NCI-H146 treated with DMSO at 0.1 percent for 48 hours (cell line): Measurements from ENCODE around the gene PPP2R2C.

Experiments
- DNase-seq: peaks from one replicate; lab custom pipeline; 2025; ENCODE audit not compliant: unreplicated experiment; lab: John Stamatoyannopoulos, UW

The PPP2R2C gene

GRCh38 chr4:6347511-6348045 is 124.8 kb downstream of the PPP2R2C start:
- no peak for DNase-seq

DNA sequence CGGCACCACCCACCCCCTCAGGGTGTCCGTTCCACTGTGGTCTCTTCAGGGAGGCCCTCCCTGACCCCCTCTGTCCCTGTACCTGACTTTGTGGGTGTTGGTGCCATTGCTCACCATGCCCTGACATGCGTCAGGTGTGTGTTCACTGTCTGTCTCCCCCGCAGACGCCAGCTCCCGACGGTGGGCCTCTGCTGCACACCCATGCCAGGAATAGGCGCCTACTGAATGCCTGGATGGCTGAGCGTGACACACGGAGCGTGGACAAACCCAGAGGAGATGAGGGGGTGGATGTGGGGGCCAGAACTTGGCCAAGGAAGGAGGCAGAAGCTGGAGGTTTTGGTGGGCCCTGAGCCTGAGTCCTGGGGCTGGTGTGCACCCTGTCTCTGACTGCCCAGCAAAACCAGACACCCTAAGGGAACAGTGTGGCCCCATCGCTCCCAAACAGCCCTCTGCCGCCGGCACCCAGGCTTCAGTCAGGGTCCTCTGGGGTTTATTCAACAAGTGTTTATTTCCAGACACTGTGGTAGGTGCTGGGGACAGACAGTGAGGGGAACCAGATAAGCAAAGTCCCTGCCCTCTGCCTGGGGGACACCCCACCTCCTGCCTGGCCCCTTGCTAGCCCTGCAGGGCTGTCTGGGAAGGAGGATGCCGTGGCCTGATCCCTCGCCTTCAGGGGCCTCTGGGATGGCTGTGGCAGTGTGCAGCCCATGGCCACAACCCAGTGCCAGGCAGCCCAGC is 125.9 kb downstream of the PPP2R2C start:
- no peak for DNase-seq

DNA sequence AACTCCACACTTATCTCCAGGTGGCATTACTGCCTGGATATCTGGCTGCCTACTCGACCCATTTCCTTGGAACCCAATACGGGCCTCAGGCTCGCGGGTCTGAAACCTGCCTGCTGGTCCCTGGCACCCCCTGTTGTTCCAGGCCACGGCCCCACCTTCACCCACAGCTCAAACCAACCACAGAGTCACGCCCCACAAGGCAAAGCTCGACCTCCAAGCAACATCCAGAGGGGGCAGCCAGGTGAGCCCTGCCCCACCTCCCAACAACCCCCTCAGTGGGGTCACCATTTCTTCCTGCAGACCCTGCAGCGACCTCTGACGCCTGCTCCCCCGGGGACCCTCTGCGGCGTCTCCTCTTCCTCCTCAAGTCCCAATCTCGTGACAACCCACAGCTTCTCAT is 126.5 kb downstream of the PPP2R2C start:
- no peak for DNase-seq

- DNase-seq: no peak
Measured at GRCh38 chr4:6345096-6345830, 127.2 kb downstream of the PPP2R2C start.

GRCh38 chr4:6343939-6344408 is 128.4 kb downstream of the PPP2R2C start:
- no peak for DNase-seq

- no peak for DNase-seq
Measured at GRCh38 chr4:6342530-6343293, 129.7 kb downstream of the PPP2R2C start.

GRCh38 chr4:6341696-6342095 is 130.7 kb downstream of the PPP2R2C start:
- DNase-seq: no peak

GRCh38 chr4:6340446-6341015 is 131.9 kb downstream of the PPP2R2C start:
- no peak for DNase-seq

DNA sequence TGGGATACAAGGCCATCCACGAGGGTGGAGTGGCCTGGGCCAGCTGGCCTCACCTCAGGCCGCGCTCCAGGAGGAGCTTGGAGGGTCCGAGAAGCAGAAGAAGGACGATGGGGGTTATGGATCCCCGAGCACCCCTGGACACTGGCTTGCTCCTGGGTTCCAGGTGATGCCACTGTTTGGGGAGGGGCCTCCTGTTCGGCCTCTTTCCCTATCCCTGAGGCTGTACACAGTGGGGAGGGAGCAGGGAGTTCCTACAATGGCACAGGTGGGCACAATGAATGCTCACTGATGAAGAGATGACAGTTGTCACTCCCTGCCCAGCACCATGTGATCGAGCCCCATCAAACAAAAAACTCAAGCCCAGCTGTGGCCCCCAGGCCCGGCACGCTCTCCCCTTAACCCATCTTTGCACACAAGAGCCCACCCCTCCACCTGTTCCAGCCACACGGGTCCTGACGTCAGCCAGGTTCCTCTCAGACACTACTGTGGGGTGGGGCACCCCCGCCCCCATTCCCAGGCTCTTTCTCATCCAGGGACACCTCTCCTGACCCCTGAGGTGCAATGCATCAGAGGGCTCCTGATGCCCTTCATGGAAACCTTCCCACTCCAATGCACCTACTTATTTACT is 132.5 kb downstream of the PPP2R2C start:
- no peak for DNase-seq

- DNase-seq: no peak
Measured at GRCh38 chr4:6338951-6339817, 133.2 kb downstream of the PPP2R2C start.

GRCh38 chr4:6338175-6338950 is 134.1 kb downstream of the PPP2R2C start:
- no peak for DNase-seq

GRCh38 chr4:6337331-6337935 is 135.0 kb downstream of the PPP2R2C start:
- peak; percentile 25 for DNase-seq

DNA sequence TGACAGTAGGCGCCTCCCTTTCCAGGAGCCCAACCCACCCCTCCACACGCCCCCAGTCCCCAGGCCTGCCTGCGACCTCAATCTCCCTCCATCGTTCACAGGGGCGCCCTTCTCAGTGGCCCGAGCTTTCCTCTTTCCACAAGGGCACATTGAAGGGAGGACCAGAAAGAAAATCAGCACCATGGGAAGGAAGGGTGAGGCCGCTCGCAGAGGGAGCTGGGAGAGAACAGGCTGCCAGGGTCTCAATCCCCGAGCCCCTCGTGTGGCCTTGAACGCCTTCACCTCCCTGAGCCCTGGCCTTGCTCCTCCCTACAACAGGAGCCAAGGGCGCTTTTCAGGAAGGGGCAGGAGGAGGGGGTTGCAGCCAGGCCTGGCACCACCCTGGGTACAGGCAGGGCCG is 136.2 kb downstream of the PPP2R2C start:
- DNase-seq: no peak

- DNase-seq: no peak
Measured at GRCh38 chr4:6335040-6335590, 137.3 kb downstream of the PPP2R2C start.

GRCh38 chr4:6334203-6334887 is 138.1 kb downstream of the PPP2R2C start:
- DNase-seq: no peak

DNA sequence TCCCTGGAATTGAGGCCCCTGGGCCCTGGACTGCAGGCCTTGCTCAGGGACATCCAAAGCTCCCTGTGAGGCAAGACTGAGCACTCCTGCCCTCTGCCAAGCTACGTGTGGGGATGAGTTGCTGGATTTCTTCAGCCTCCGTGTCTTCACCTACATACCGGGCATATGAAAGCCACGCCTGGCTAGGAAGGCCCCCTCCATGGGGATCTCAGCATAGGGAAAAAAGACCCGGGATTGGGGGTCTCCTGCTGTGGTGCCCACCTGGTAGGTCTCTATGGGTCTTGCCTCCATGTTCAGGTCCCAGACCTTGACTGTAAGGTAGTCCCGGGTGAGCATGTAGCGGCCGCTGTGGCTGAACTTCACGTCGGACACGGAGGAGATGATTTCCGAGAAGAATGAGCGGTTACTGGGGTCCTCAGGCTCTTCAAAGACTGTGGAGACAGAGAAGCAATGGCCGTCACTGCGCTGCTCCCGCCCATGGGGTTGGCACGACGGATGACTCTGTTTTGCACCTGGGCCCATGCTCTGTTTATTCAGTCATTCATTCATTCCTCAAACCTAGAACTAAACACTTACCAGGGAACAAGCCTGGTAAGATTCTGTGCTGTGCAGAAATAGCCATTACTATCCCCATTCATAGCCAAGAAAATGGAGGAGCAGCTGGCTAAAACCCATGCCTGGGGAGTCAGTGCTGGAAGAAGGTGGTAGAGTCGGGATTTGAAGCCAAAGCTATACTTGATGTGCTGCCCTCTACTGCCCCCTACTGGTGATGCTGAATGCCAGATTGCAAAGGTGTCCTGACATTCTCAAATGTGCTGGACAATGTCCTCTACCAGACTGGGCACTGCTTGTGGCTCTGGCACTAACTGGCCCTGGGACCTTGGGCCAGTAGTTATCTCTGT is 138.9 kb downstream of the PPP2R2C start:
- no peak for DNase-seq

GRCh38 chr4:6332669-6333050 is 139.8 kb downstream of the PPP2R2C start:
- DNase-seq: no peak
